ENCODE results near the gene C1QTNF6.

C1QTNF6 gene

GRCh38 chr22:37179622-37180420 lies 8.2 kb downstream of the C1QTNF6 start:
- H3K27ac ChIP-seq: no peak overlapping the region
- no peak for TF ChIP-seq CTCF (IDR thresholded peaks at IDR 0.05)
- TF ChIP-seq ZFX (IDR thresholded peaks at IDR 0.05; ENCODE audit: borderline replicate concordance): no peak

GRCh38 chr22:37179126-37179470 lies 8.9 kb downstream of the C1QTNF6 start:
- H3K27ac ChIP-seq: no peak overlapping the region

GRCh38 chr22:37178350-37179125 lies 9.5 kb downstream of the C1QTNF6 start:
- TF ChIP-seq ZFX (IDR thresholded peaks at IDR 0.05; ENCODE audit: borderline replicate concordance) (no peak), CTCF (IDR thresholded peaks at IDR 0.05) (no peak)
- no peak overlapping the region for H3K27ac ChIP-seq

More at GRCh38 chr22:37179126-37179470, 8.9 kb downstream of the C1QTNF6 start:
- TF ChIP-seq CTCF (IDR thresholded peaks at IDR 0.05): no peak

GRCh38 chr22:37177755-37178154 lies 10.3 kb downstream of the C1QTNF6 start:
- no peak for TF ChIP-seq ZFX (IDR thresholded peaks at IDR 0.05; ENCODE audit: borderline replicate concordance)
- TF ChIP-seq CTCF (IDR thresholded peaks at IDR 0.05): no peak
- H3K27ac ChIP-seq: no peak overlapping the region

GRCh38 chr22:37177221-37177620 lies 10.8 kb downstream of the C1QTNF6 start:
- H3K27ac ChIP-seq: no peak overlapping the region
- TF ChIP-seq CTCF (IDR thresholded peaks at IDR 0.05) (no peak), ZFX (IDR thresholded peaks at IDR 0.05; ENCODE audit: borderline replicate concordance) (no peak)

- TF ChIP-seq CTCF (IDR thresholded peaks at IDR 0.05): no peak
- TF ChIP-seq ZFX (IDR thresholded peaks at IDR 0.05; ENCODE audit: borderline replicate concordance): no peak
- H3K27ac ChIP-seq: no peak overlapping the region
These were observed 11.5 kb downstream of the C1QTNF6 start for GRCh38 chr22:37176464-37177061.

Data from 22Rv1 (cell line).